ENCODE results near the gene ZNF23.
A peak's percentile ranks its signal among the peaks of the same experiment; 100 is the strongest.

Gene ZNF23

GRCh38 chr16:71426069-71426879 lies 35.8 kb downstream of the ZNF23 start:
- no peak for FAIRE-seq

- FAIRE-seq, result no peak
Observed at GRCh38 chr16:71425746-71426068, 36.3 kb downstream of the ZNF23 start.

GRCh38 chr16:71424626-71425025 lies 37.4 kb downstream of the ZNF23 start:
- FAIRE-seq, result no peak

- FAIRE-seq, result no peak
Observed at GRCh38 chr16:71423865-71424264, 38.2 kb downstream of the ZNF23 start.

- no peak for FAIRE-seq
Observed at GRCh38 chr16:71423016-71423415, 39.0 kb downstream of the ZNF23 start.

GRCh38 chr16:71421911-71422310 lies 40.1 kb downstream of the ZNF23 start:
- FAIRE-seq, result no peak

- FAIRE-seq, result no peak
Observed at GRCh38 chr16:71414038-71414437, 48.0 kb downstream of the ZNF23 start.

- no peak for FAIRE-seq
Observed at GRCh38 chr16:71413341-71413740, 48.7 kb downstream of the ZNF23 start.

- peak; percentile 77 for FAIRE-seq
Observed at GRCh38 chr16:71412270-71413160, 49.5 kb downstream of the ZNF23 start.

GRCh38 chr16:71410146-71410545 lies 51.9 kb downstream of the ZNF23 start:
- no peak for FAIRE-seq

GRCh38 chr16:71409011-71409775 lies 52.9 kb downstream of the ZNF23 start:
- FAIRE-seq, result no peak

GRCh38 chr16:71408536-71408935 lies 53.5 kb downstream of the ZNF23 start:
- FAIRE-seq, result no peak

- no peak for FAIRE-seq
Observed at GRCh38 chr16:71407731-71408130, 54.3 kb downstream of the ZNF23 start.

GRCh38 chr16:71406724-71407123 lies 55.3 kb downstream of the ZNF23 start:
- no peak for FAIRE-seq

GRCh38 chr16:71406316-71406715 lies 55.7 kb downstream of the ZNF23 start:
- FAIRE-seq, result no peak

GRCh38 chr16:71404364-71404763 lies 57.7 kb downstream of the ZNF23 start:
- FAIRE-seq, result no peak

GRCh38 chr16:71402674-71403073 lies 59.4 kb downstream of the ZNF23 start:
- no peak for FAIRE-seq

- no peak for FAIRE-seq
Observed at GRCh38 chr16:71402007-71402406, 60.0 kb downstream of the ZNF23 start.

GRCh38 chr16:71399801-71400563 lies 62.1 kb downstream of the ZNF23 start:
- FAIRE-seq, result no peak
